Chondrocyte (in vitro differentiated cells): ENCODE measurements around the gene BPIFB2. TPM values are rescaled to one million over a fixed set of nuclear protein-coding genes. Genes with fewer than 3 reads are reported as not detected.

Source experiments
- DNase-seq: peaks from one replicate; pipeline ENCODE4 v3.0.0; 2021; ENCODE audit warnings: mixed read lengths, low spot score
- H3K27ac Mint-ChIP-seq: one replicate; pipeline ENCODE4 v1.8.0; 2021; ENCODE audit warnings: mild to moderate bottlenecking, moderate library complexity, mixed read lengths; ENCODE audit not compliant: unreplicated experiment
- H3K27me3 Mint-ChIP-seq: 2 replicates; pipeline ENCODE4 v1.8.0; 2021; ENCODE audit warnings: low read depth, mixed read lengths
- H3K36me3 Mint-ChIP-seq: 2 replicates; pipeline ENCODE4 v1.8.0; 2021; ENCODE audit warnings: low read depth, mixed read lengths
- H3K4me1 Mint-ChIP-seq: 2 replicates; pipeline ENCODE4 v1.8.0; 2021; ENCODE audit warnings: low read depth, mild to moderate bottlenecking, mixed read lengths
- H3K4me3 Mint-ChIP-seq: one replicate; pipeline ENCODE4 v1.8.0; 2021; ENCODE audit warnings: mild to moderate bottlenecking, moderate library complexity, mixed read lengths; ENCODE audit not compliant: unreplicated experiment
- H3K9me3 Mint-ChIP-seq: 2 replicates; pipeline ENCODE4 v1.8.0; 2021; ENCODE audit warnings: low read depth, mixed read lengths
- total RNA-seq: library from RNA; stranded (reverse); gene quantifications from 3 replicates; pipeline ENCODE4 v1.2.1, GENCODE V29; 2021
- TF ChIP-seq, protein P1 (sequence below): fragments of 200-600 bp; sonication (generic); IDR thresholded peaks from 2 replicates; pipeline ENCODE4 v1.5.0; 2021; ENCODE audit warnings: antibody characterized with exemption, mild to moderate bottlenecking, moderate library complexity

The BPIFB2 gene
- total RNA-seq, 1 donor from 2014 or later: not detected

DNA sequence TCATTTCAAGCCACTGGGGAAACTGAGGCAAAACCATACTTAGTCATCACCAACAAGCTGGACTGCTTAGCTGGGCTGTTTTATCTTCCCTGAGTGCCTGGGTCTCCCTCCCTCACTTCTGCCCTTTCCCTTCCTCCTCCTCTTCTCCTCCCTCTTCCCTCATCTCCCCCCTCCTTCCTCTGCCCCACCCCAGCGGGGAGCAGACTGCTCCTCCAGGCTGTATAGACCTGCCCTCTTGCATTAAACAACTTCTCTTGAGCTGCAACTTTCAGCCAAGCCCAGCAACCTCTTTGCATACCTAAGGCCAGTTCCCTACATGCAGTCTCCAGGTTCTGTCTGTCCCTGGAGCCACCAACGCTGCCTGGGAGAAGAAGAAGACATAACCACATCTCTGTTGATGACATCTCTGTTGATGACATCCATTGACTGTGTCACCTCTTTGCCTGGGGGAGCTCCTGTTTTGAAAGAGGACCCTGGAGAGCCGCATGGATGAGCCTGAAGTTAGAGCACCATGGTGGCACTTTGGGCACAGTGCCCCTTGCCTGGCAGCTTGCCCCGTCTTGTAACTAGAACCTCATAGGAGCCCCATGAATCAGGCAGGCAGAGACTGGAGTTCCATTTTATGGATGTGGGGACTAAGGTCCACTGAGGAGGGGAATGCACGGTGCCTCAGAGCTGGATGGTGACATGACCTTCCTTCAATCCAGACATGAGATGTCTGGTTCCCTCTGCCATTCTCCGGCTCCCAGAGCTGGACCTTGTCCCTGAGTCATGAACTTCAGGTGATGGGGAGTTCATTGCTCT is 16.1 kb downstream of the BPIFB2 start:
- H3K4me1 Mint-ChIP-seq: no peaks in the 10 kb centered on the region
- TF ChIP-seq, protein P1, sequence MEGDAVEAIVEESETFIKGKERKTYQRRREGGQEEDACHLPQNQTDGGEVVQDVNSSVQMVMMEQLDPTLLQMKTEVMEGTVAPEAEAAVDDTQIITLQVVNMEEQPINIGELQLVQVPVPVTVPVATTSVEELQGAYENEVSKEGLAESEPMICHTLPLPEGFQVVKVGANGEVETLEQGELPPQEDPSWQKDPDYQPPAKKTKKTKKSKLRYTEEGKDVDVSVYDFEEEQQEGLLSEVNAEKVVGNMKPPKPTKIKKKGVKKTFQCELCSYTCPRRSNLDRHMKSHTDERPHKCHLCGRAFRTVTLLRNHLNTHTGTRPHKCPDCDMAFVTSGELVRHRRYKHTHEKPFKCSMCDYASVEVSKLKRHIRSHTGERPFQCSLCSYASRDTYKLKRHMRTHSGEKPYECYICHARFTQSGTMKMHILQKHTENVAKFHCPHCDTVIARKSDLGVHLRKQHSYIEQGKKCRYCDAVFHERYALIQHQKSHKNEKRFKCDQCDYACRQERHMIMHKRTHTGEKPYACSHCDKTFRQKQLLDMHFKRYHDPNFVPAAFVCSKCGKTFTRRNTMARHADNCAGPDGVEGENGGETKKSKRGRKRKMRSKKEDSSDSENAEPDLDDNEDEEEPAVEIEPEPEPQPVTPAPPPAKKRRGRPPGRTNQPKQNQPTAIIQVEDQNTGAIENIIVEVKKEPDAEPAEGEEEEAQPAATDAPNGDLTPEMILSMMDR: no peak
- H3K4me3 Mint-ChIP-seq: no peak overlapping the region
- no peak overlapping the region for H3K27ac Mint-ChIP-seq
- no peak for DNase-seq
- peaks cover 34% of the 10 kb centered on the region for H3K27me3 Mint-ChIP-seq
- no peaks in the 10 kb centered on the region for H3K9me3 Mint-ChIP-seq
- no peaks in the 10 kb centered on the region for H3K36me3 Mint-ChIP-seq

DNA sequence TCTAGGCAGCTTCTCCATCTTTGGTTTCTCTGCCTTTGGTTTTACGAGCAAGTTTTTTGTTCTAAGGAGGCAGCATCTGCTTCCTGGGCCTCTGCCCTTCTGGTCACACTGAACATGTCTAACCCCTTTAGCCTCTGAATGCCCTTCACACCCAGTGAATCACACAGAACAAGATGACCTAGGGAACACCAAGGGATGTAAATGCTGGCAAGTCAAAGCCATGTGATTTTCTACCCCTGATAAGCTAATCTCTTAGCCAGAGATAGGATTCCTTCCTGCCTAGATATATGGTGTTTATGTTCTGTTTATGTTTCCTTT is 16.7 kb downstream of the BPIFB2 start:
- Mint-ChIP-seq H3K36me3 (no peaks in the 10 kb centered on the region), H3K27me3 (peaks cover 34% of the 10 kb centered on the region), H3K4me1 (no peaks in the 10 kb centered on the region), H3K27ac (no peak overlapping the region), H3K9me3 (no peaks in the 10 kb centered on the region), H3K4me3 (no peak overlapping the region)
- TF ChIP-seq, protein P1: no peak
- DNase-seq: no peak

GRCh38 chr20:33024609-33025317 is 17.3 kb downstream of the BPIFB2 start:
- Mint-ChIP-seq H3K27me3 (peaks cover 31% of the 10 kb centered on the region), H3K4me1 (no peaks in the 10 kb centered on the region), H3K4me3 (no peak overlapping the region), H3K27ac (no peak overlapping the region), H3K36me3 (no peaks in the 10 kb centered on the region), H3K9me3 (no peaks in the 10 kb centered on the region)
- DNase-seq: no peak
- TF ChIP-seq, protein P1: no peak

DNA sequence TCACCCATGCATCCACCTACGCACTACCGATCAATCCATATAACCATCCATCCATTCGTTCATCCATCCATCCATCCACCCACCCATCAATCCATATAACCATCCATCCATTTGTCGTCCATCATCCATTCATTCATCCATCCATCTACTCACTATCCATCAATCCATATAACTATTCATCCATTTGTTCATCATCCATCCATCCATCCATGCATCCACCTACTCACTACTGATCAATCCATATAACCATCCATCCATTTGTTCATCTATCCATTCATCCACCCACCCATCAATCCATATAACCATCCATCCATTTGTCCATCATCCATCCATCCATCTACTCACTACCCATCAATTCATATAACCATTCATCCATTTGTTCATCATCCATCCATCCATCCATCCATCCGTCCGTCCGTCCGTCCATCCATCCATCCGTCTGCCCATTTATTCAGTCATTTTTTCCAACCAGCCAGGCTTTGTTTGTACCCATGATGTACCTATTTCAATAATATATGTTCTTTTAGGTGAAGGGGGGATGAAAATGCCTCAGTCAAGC is 17.9 kb downstream of the BPIFB2 start:
- H3K4me1 Mint-ChIP-seq: no peaks in the 10 kb centered on the region
- no peaks in the 10 kb centered on the region for H3K9me3 Mint-ChIP-seq
- peaks cover 30% of the 10 kb centered on the region for H3K27me3 Mint-ChIP-seq
- TF ChIP-seq, protein P1: no peak
- no peak overlapping the region for H3K27ac Mint-ChIP-seq
- H3K4me3 Mint-ChIP-seq: no peak overlapping the region
- DNase-seq: no peak
- H3K36me3 Mint-ChIP-seq: no peaks in the 10 kb centered on the region

GRCh38 chr20:33026072-33026778 is 18.7 kb downstream of the BPIFB2 start:
- Mint-ChIP-seq H3K36me3 (no peaks in the 10 kb centered on the region), H3K27ac (no peak overlapping the region), H3K27me3 (peaks cover 30% of the 10 kb centered on the region), H3K4me3 (no peak overlapping the region), H3K4me1 (no peaks in the 10 kb centered on the region), H3K9me3 (no peaks in the 10 kb centered on the region)
- no peak for DNase-seq
- TF ChIP-seq, protein P1: no peak
